Thyroid gland (tissue), 4 donors: Measurements from ENCODE around the gene CSTF1. TPM values are rescaled to one million over a fixed set of nuclear protein-coding genes. Genes with fewer than 3 reads are reported as not detected.

ENCODE experiments used
- DNase-seq, 2 donors: peaks; one replicate each; pipeline ENCODE4 v3.0.0-alpha.2; 2019
- H3K27ac ChIP-seq, 3 donors: fragments of 200-600 bp; sonication (generic); 1 replicate in 2 of 3; 2 replicates in 1 of 3; pipeline ENCODE4 v1.5.1; 2016 to 2019; ENCODE audit warnings: mild to moderate bottlenecking in 1 of 3, moderate library complexity in 1 of 3
- H3K27me3 ChIP-seq: fragments of 200-600 bp; sonication (generic); one replicate; pipeline ENCODE4 v1.5.1; 2019
- H3K36me3 ChIP-seq, 2 donors: fragments of 200-600 bp; sonication (generic); one replicate each; pipeline ENCODE4 v1.5.1; 2016 to 2019
- H3K4me1 ChIP-seq, 2 donors: fragments of 200-600 bp; sonication (generic); one replicate each; pipeline ENCODE4 v1.5.1; 2017 to 2019
- H3K4me3 ChIP-seq, 3 donors: fragments of 200-600 bp; sonication (generic); replicated peaks in 1 of 3; 1 replicate in 2 of 3; 2 replicates in 1 of 3; pipeline ENCODE4 v1.5.1; 2016; ENCODE audit warnings: mild to moderate bottlenecking in 1 of 3
- H3K9me3 ChIP-seq: fragments of 200-600 bp; sonication (generic); one replicate; pipeline ENCODE4 v1.5.1; 2017
- CTCF ChIP-seq, 6 experiments: fragments of 200-600 bp in 3 of 6; fragments of 450-650 bp in 3 of 6; sonication (generic) in 3 of 6; IDR thresholded peaks; one replicate each; pipeline ENCODE4 v1.5.1; 2016 to 2019; ENCODE audit warnings: antibody characterized with exemption in 6 of 6, mild to moderate bottlenecking in 2 of 6, inconsistent platforms in 1 of 6, moderate library complexity in 1 of 6
- POLR2A ChIP-seq, 2 donors: fragments of 450-650 bp; IDR thresholded peaks; one replicate each; pipeline ENCODE4 v1.6.1; 2017; ENCODE audit warnings: antibody characterized with exemption in 2 of 2, mild to moderate bottlenecking in 2 of 2, moderate library complexity in 1 of 2
- WGBS, 2 donors: methylation state at CpG; one replicate each; pipeline ENCODE4 v1.1.5; 2017; 5-methylcytosine and 5-hydroxymethylcytosine counted together
- intact Hi-C: fragments of 100-400 bp; cut with DNase I; formaldehyde crosslinking; loops from one replicate; pipeline ENCODE4 v1.15.1; 2023
- total RNA-seq, 4 donors: library from RNA; depleted of rRNA; stranded (reverse); fragments of >200 nt; gene quantifications; one replicate each; pipeline ENCODE4 v1.2.3, GENCODE V29; 2016

CSTF1 gene
- total RNA-seq = 10 to 100 TPM; 26.9 to 36.8 (median 32.6) TPM

GRCh38 chr20:56392132-56392880, at the start of gene CSTF1, which contains the start of gene AURKA:
Gene CSTF1 (plus strand): TSS chr20:56392645. CDS start chr20:56395553, 2,908 bp downstream.
Gene AURKA (minus strand): TSS chr20:56392215. CDS start chr20:56388197, 4,018 bp downstream.
- Histone ChIP-seq H3K4me1 (peaks cover 15 to 18% of the 10 kb centered on the region in 2 donors), H3K4me3 (peak within 1 kb of the TSS; percentile 61 to 73 (median 67)), H3K27me3 (no peaks in the 10 kb centered on the region), H3K27ac (peak within 1 kb of the TSS; percentile 53 to 91 (median 82)), H3K36me3 (peaks cover 3 to 19% of the 10 kb centered on the region in 2 donors), H3K9me3 (no peaks in the 10 kb centered on the region)
- TF ChIP-seq POLR2A (IDR thresholded peaks at IDR 0.05) (peak in 1 of 2 donors; percentile 72), CTCF (IDR thresholded peaks at IDR 0.05) (no peak)
- WGBS, 2 donors = 0 to 1% methylated on average over 38 to 53 of the region's 53 CpGs
- intact Hi-C loops = loop anchor here (5.0 kb wide), 1 partner anchor 80 kb away; no protein-coding TSS in a partner anchor
- DNase-seq = peak; percentile 99 to 100

GRCh38 chr20:56342783-56343182, 49.7 kb upstream of the CSTF1 start:
- intact Hi-C loops = no loop called here
- Histone ChIP-seq H3K4me3 (no peak overlapping the region), H3K27me3 (no peaks in the 10 kb centered on the region), H3K27ac (no peak overlapping the region), H3K4me1 (peaks cover 0 to 4% of the 10 kb centered on the region in 2 donors), H3K9me3 (no peaks in the 10 kb centered on the region), H3K36me3 (no peaks in the 10 kb centered on the region)
- WGBS, 2 donors = 90 to 92% methylated on average over 3 of the region's 3 CpGs
- DNase-seq = no peak
- TF ChIP-seq POLR2A (IDR thresholded peaks at IDR 0.05) (no peak), CTCF (IDR thresholded peaks at IDR 0.05) (no peak)

- WGBS, 2 donors = 7 to 8% methylated on average over 7 to 24 of the region's 41 CpGs
- Histone ChIP-seq H3K27ac (no peak overlapping the region), H3K4me3 (no peak overlapping the region), H3K27me3 (no peaks in the 10 kb centered on the region), H3K9me3 (no peaks in the 10 kb centered on the region), H3K36me3 (no peaks in the 10 kb centered on the region), H3K4me1 (peaks cover 0 to 4% of the 10 kb centered on the region in 2 donors)
- peak; percentile 6 for DNase-seq
- intact Hi-C loops = no loop called here
- TF ChIP-seq POLR2A (IDR thresholded peaks at IDR 0.05) (no peak), CTCF (IDR thresholded peaks at IDR 0.05) (peak in 3 of 6 experiments; percentile 34 to 57 (median 55))
Measured at GRCh38 chr20:56343861-56344381, 48.5 kb upstream of the CSTF1 start.

GRCh38 chr20:56345911-56346310, 46.5 kb upstream of the CSTF1 start:
- H3K4me1 ChIP-seq = peaks cover 0 to 4% of the 10 kb centered on the region in 2 donors
- H3K4me3 ChIP-seq = no peak overlapping the region
- intact Hi-C loops = no loop called here
- 86 to 87% methylated on average over 8 of the region's 8 CpGs for WGBS, 2 donors
- DNase-seq = no peak
- no peaks in the 10 kb centered on the region for H3K36me3 ChIP-seq
- no peak for TF ChIP-seq POLR2A (IDR thresholded peaks at IDR 0.05)
- TF ChIP-seq CTCF (IDR thresholded peaks at IDR 0.05) = no peak
- no peaks in the 10 kb centered on the region for H3K27me3 ChIP-seq
- no peak overlapping the region for H3K27ac ChIP-seq
- no peaks in the 10 kb centered on the region for H3K9me3 ChIP-seq
